Measurements from ENCODE around the gene SSH2. TPM values are rescaled to one million over a fixed set of nuclear protein-coding genes. Genes with fewer than 3 reads are reported as not detected.

The SSH2 gene
- total RNA-seq, 2 donors from 2014 or later, result 41.4 to 46.8 TPM

GRCh38 chr17:29722411-29723198 is 207.4 kb downstream of the SSH2 start:
- H3K27me3 Mint-ChIP-seq (ENCODE audit: low read depth), result no peaks in the 10 kb centered on the region
- H3K4me3 Mint-ChIP-seq, result peak overlapping the region; percentile 58 to 79
- DNase-seq (peak in 1 of 2 donors; percentile 27), ATAC-seq (replicated peaks in 1 of 2) (peak; percentile 57)
- peaks cover 73% of the 10 kb centered on the region for H3K4me1 Mint-ChIP-seq (ENCODE audit: low read depth)
- peaks cover under 1% of the 10 kb centered on the region in 2 donors for H3K9me3 Mint-ChIP-seq
- H3K36me3 Mint-ChIP-seq (ENCODE audit: insufficient read depth in 2 of 2), result peaks cover 1 to 5% of the 10 kb centered on the region in 2 donors
- H3K27ac Mint-ChIP-seq, result peak overlapping the region; percentile 72

- H3K27ac Mint-ChIP-seq, result peak overlapping the region; percentile 72
- H3K36me3 Mint-ChIP-seq (ENCODE audit: insufficient read depth in 2 of 2), result peaks cover 2 to 6% of the 10 kb centered on the region in 2 donors
- ATAC-seq (replicated peaks in 1 of 2) (no peak), DNase-seq (no peak)
- no peaks in the 10 kb centered on the region for H3K27me3 Mint-ChIP-seq (ENCODE audit: low read depth)
- H3K4me3 Mint-ChIP-seq, result no peak overlapping the region
- peaks cover 70% of the 10 kb centered on the region for H3K4me1 Mint-ChIP-seq (ENCODE audit: low read depth)
- H3K9me3 Mint-ChIP-seq, result peaks cover 0 to 5% of the 10 kb centered on the region in 2 donors
These were observed 209.5 kb downstream of the SSH2 start for GRCh38 chr17:29720551-29720950.

GRCh38 chr17:29719469-29719868 is 210.6 kb downstream of the SSH2 start:
- Mint-ChIP-seq H3K36me3 (ENCODE audit: insufficient read depth in 2 of 2) (peaks cover 2 to 4% of the 10 kb centered on the region in 2 donors), H3K27ac (no peak overlapping the region), H3K27me3 (ENCODE audit: low read depth) (no peaks in the 10 kb centered on the region), H3K9me3 (peaks cover 0 to 5% of the 10 kb centered on the region in 2 donors), H3K4me3 (no peak overlapping the region), H3K4me1 (ENCODE audit: low read depth) (peaks cover 76% of the 10 kb centered on the region)
- no peak for DNase-seq
- ATAC-seq (replicated peaks in 1 of 2), result no peak

GRCh38 chr17:29718446-29719039 is 211.5 kb downstream of the SSH2 start:
- no peak for DNase-seq
- Mint-ChIP-seq H3K9me3 (peaks cover 0 to 5% of the 10 kb centered on the region in 2 donors), H3K27ac (no peak overlapping the region), H3K27me3 (ENCODE audit: low read depth) (no peaks in the 10 kb centered on the region), H3K36me3 (ENCODE audit: insufficient read depth in 2 of 2) (peaks cover 2 to 4% of the 10 kb centered on the region in 2 donors), H3K4me3 (no peak overlapping the region), H3K4me1 (ENCODE audit: low read depth) (peaks cover 76% of the 10 kb centered on the region)
- no peak for ATAC-seq (replicated peaks in 1 of 2)

- DNase-seq (no peak), ATAC-seq (replicated peaks in 1 of 2) (no peak)
- no peak overlapping the region for H3K4me3 Mint-ChIP-seq
- H3K27me3 Mint-ChIP-seq (ENCODE audit: low read depth), result no peaks in the 10 kb centered on the region
- peaks cover 2 to 4% of the 10 kb centered on the region in 2 donors for H3K36me3 Mint-ChIP-seq (ENCODE audit: insufficient read depth in 2 of 2)
- H3K9me3 Mint-ChIP-seq, result peaks cover 0 to 5% of the 10 kb centered on the region in 2 donors
- H3K27ac Mint-ChIP-seq, result no peak overlapping the region
- H3K4me1 Mint-ChIP-seq (ENCODE audit: low read depth), result peaks cover 72% of the 10 kb centered on the region
These were observed 212.2 kb downstream of the SSH2 start for GRCh38 chr17:29717817-29718216.

- Mint-ChIP-seq H3K36me3 (ENCODE audit: insufficient read depth in 2 of 2) (peaks cover 2 to 4% of the 10 kb centered on the region in 2 donors), H3K9me3 (peaks cover 0 to 5% of the 10 kb centered on the region in 2 donors), H3K27ac (peak overlapping the region; percentile 5), H3K4me3 (no peak overlapping the region), H3K4me1 (ENCODE audit: low read depth) (peaks cover 64% of the 10 kb centered on the region), H3K27me3 (ENCODE audit: low read depth) (no peaks in the 10 kb centered on the region)
- DNase-seq (no peak), ATAC-seq (replicated peaks in 1 of 2) (no peak)
These were observed 213.5 kb downstream of the SSH2 start for GRCh38 chr17:29716566-29716965.

GRCh38 chr17:29715680-29716079 is 214.3 kb downstream of the SSH2 start:
- no peaks in the 10 kb centered on the region for H3K27me3 Mint-ChIP-seq (ENCODE audit: low read depth)

GRCh38 chr17:29714146-29714545 is 215.9 kb downstream of the SSH2 start:
- peaks cover 0 to 5% of the 10 kb centered on the region in 2 donors for H3K9me3 Mint-ChIP-seq
- H3K4me3 Mint-ChIP-seq, result no peak overlapping the region
- no peaks in the 10 kb centered on the region for H3K27me3 Mint-ChIP-seq (ENCODE audit: low read depth)
- H3K36me3 Mint-ChIP-seq (ENCODE audit: insufficient read depth in 2 of 2), result peaks cover 2 to 4% of the 10 kb centered on the region in 2 donors
- H3K4me1 Mint-ChIP-seq (ENCODE audit: low read depth), result peaks cover 69% of the 10 kb centered on the region
- H3K27ac Mint-ChIP-seq, result peak overlapping the region; percentile 35
- ATAC-seq (replicated peaks in 1 of 2), result no peak
- DNase-seq, result no peak

More at GRCh38 chr17:29715680-29716079, 214.3 kb downstream of the SSH2 start:
- no peak for DNase-seq
- peaks cover 0 to 5% of the 10 kb centered on the region in 2 donors for H3K9me3 Mint-ChIP-seq
- H3K27ac Mint-ChIP-seq, result no peak overlapping the region
- no peak overlapping the region for H3K4me3 Mint-ChIP-seq
- H3K36me3 Mint-ChIP-seq (ENCODE audit: insufficient read depth in 2 of 2), result peaks cover 2 to 4% of the 10 kb centered on the region in 2 donors
- ATAC-seq (replicated peaks in 1 of 2), result no peak
- H3K4me1 Mint-ChIP-seq (ENCODE audit: low read depth), result peaks cover 61% of the 10 kb centered on the region

- ATAC-seq (replicated peaks in 1 of 2), result peak in 1 of 2 donors; percentile 33
- no peak overlapping the region for H3K4me3 Mint-ChIP-seq
- H3K9me3 Mint-ChIP-seq, result peaks cover 0 to 5% of the 10 kb centered on the region in 2 donors
- H3K27me3 Mint-ChIP-seq (ENCODE audit: low read depth), result no peaks in the 10 kb centered on the region
- peaks cover 74% of the 10 kb centered on the region for H3K4me1 Mint-ChIP-seq (ENCODE audit: low read depth)
- H3K27ac Mint-ChIP-seq, result peak overlapping the region; percentile 0
- peaks cover 2 to 4% of the 10 kb centered on the region in 2 donors for H3K36me3 Mint-ChIP-seq (ENCODE audit: insufficient read depth in 2 of 2)
- no peak for DNase-seq
These were observed 216.4 kb downstream of the SSH2 start for GRCh38 chr17:29713626-29714025.

- Mint-ChIP-seq H3K27me3 (ENCODE audit: low read depth) (no peaks in the 10 kb centered on the region), H3K9me3 (peaks cover 0 to 2% of the 10 kb centered on the region in 2 donors), H3K36me3 (ENCODE audit: insufficient read depth in 2 of 2) (peaks cover 0 to 2% of the 10 kb centered on the region in 2 donors), H3K27ac (no peak overlapping the region), H3K4me1 (ENCODE audit: low read depth) (peaks cover 74% of the 10 kb centered on the region), H3K4me3 (no peak overlapping the region)
- DNase-seq (no peak), ATAC-seq (replicated peaks in 1 of 2) (no peak)
These were observed 218.2 kb downstream of the SSH2 start for GRCh38 chr17:29711588-29712385.

GRCh38 chr17:29710891-29711418 is 219.1 kb downstream of the SSH2 start:
- Mint-ChIP-seq H3K27ac (peak overlapping the region; percentile 8), H3K4me1 (ENCODE audit: low read depth) (peaks cover 70% of the 10 kb centered on the region)
- no peak for ATAC-seq (replicated peaks in 1 of 2)

GRCh38 chr17:29710520-29710884 is 219.5 kb downstream of the SSH2 start:
- Mint-ChIP-seq H3K4me1 (ENCODE audit: low read depth) (peaks cover 71% of the 10 kb centered on the region), H3K9me3 (no peaks in the 10 kb centered on the region), H3K36me3 (ENCODE audit: insufficient read depth in 2 of 2) (peaks cover 0 to 2% of the 10 kb centered on the region in 2 donors), H3K27ac (peak overlapping the region; percentile 8), H3K4me3 (no peak overlapping the region), H3K27me3 (ENCODE audit: low read depth) (no peaks in the 10 kb centered on the region)
- ATAC-seq (replicated peaks in 1 of 2), result no peak
- no peak for DNase-seq

More at GRCh38 chr17:29710891-29711418, 219.1 kb downstream of the SSH2 start:
- Mint-ChIP-seq H3K27me3 (ENCODE audit: low read depth) (no peaks in the 10 kb centered on the region), H3K9me3 (no peaks in the 10 kb centered on the region), H3K4me3 (no peak overlapping the region), H3K36me3 (ENCODE audit: insufficient read depth in 2 of 2) (peaks cover 0 to 2% of the 10 kb centered on the region in 2 donors)
- no peak for DNase-seq

Data from activated T-cell treated with anti-CD3 and anti-CD28 coated beads, Interleukin-2, amount 50 U/mL, for 72 hours (primary cell).